NT2/D1 (cell line): ENCODE measurements around the gene PSME3.

Experiments
- YY1 ChIP-seq: IDR thresholded peaks from 2 replicates; pipeline ENCODE4 v1.6.1; 2011; ENCODE audit not compliant: insufficient read length, insufficient read depth
- ZNF274 ChIP-seq: IDR thresholded peaks from 2 replicates; pipeline ENCODE4 v1.6.1; 2011; ENCODE audit warnings: mild to moderate bottlenecking, low read depth, low read length

GRCh38 chr17:42866631-42867575, 33.7 kb downstream of the PSME3 start:
- no peak for TF ChIP-seq YY1
- TF ChIP-seq ZNF274, result no peak
